WTC11 (cell line): Measurements from ENCODE around the gene SLC8A1. TPM values are rescaled to one million over a fixed set of nuclear protein-coding genes. Genes with fewer than 3 reads are reported as not detected.
A peak's percentile ranks its signal among the peaks of the same experiment; 100 is the strongest.

Experiments
- ATAC-seq: fragments of 200-7000 bp; cut with Tn5 transposase; 2 replicates; pipeline ENCODE4 v1.10.0; 2021; ENCODE audit warnings: mild to moderate bottlenecking, moderate library complexity
- CTCF ChIA-PET: fragments of 300-600 bp; sonication (Branson Sonifier 250); formaldehyde crosslinking; loops from one replicate; lab custom pipeline; 2021; ENCODE audit warnings: antibody characterized with exemption; lab: Charles Lee
- POLR2A ChIA-PET: fragments of 350-600 bp; sonication (Branson Sonifier 250); formaldehyde crosslinking; loops from one replicate; lab custom pipeline; 2021; ENCODE audit warnings: antibody characterized with exemption; lab: Charles Lee
- DNase-seq: peaks from one replicate; pipeline ENCODE4 v3.0.0; 2021; ENCODE audit warnings: low spot score
- H3K27ac Mint-ChIP-seq: 2 replicates; pipeline ENCODE4 v1.8.0; 2021; ENCODE audit warnings: mixed read lengths
- H3K27me3 Mint-ChIP-seq: 2 replicates; pipeline ENCODE4 v1.8.0; 2021; ENCODE audit warnings: low read depth, mild to moderate bottlenecking, moderate library complexity, mixed read lengths
- H3K36me3 Mint-ChIP-seq: 2 replicates; pipeline ENCODE4 v1.8.0; 2021; ENCODE audit warnings: mixed read lengths
- H3K4me1 Mint-ChIP-seq: 2 replicates; pipeline ENCODE4 v1.8.0; 2022; ENCODE audit warnings: mixed read lengths
- H3K4me3 Mint-ChIP-seq: 2 replicates; pipeline ENCODE4 v1.8.0; 2021; ENCODE audit warnings: mild to moderate bottlenecking, moderate library complexity, mixed read lengths
- H3K9me3 Mint-ChIP-seq: 2 replicates; pipeline ENCODE4 v1.8.0; 2021; ENCODE audit warnings: mixed read lengths
- ATF1 ChIP-seq: sonication (generic); formaldehyde crosslinking; IDR thresholded peaks from 2 replicates; pipeline ENCODE4 v1.8.1; 2023; ENCODE audit warnings: mild to moderate bottlenecking, moderate library complexity, missing genetic modification reagents
- CBFB ChIP-seq: sonication (generic); formaldehyde crosslinking; IDR thresholded peaks from 2 replicates; pipeline ENCODE4 v1.8.1; 2022; ENCODE audit warnings: mild to moderate bottlenecking, low read depth, missing genetic modification reagents
- E2F1 ChIP-seq: sonication (generic); formaldehyde crosslinking; IDR thresholded peaks from 2 replicates; pipeline ENCODE4 v1.8.0; 2022; ENCODE audit warnings: mild to moderate bottlenecking, missing genetic modification reagents
- E2F5 ChIP-seq: sonication (generic); formaldehyde crosslinking; IDR thresholded peaks from 2 replicates; pipeline ENCODE4 v1.8.1; 2022; ENCODE audit warnings: mild to moderate bottlenecking, moderate library complexity, missing genetic modification reagents
- NR1H2 ChIP-seq: sonication (generic); formaldehyde crosslinking; IDR thresholded peaks from 2 replicates; pipeline ENCODE4 v1.9.0; 2021; ENCODE audit warnings: mild to moderate bottlenecking, moderate library complexity, missing genetic modification reagents
- NR2C2 ChIP-seq: sonication (generic); formaldehyde crosslinking; IDR thresholded peaks from 2 replicates; pipeline ENCODE4 v1.8.0; 2022; ENCODE audit warnings: mild to moderate bottlenecking, missing genetic modification reagents
- OVOL2 ChIP-seq: fragments of 250-450 bp; sonication (Bioruptor Pico); IDR thresholded peaks from 2 replicates; pipeline ENCODE4 v1.9.0; 2021; ENCODE audit warnings: mild to moderate bottlenecking, borderline replicate concordance
- SP1 ChIP-seq: sonication (generic); formaldehyde crosslinking; conservative IDR thresholded peaks from 2 replicates; pipeline ENCODE4 v1.8.1; 2022; ENCODE audit warnings: missing genetic modification reagents
- TEAD4 ChIP-seq: sonication (generic); formaldehyde crosslinking; IDR thresholded peaks from 2 replicates; pipeline ENCODE4 v1.8.0; 2022; ENCODE audit warnings: mild to moderate bottlenecking, missing genetic modification reagents
- ZBTB21 ChIP-seq: sonication (generic); formaldehyde crosslinking; IDR thresholded peaks from 2 replicates; pipeline ENCODE4 v1.8.1; 2023; ENCODE audit warnings: mild to moderate bottlenecking, missing genetic modification reagents, borderline replicate concordance
- ZNF138 ChIP-seq: sonication (generic); formaldehyde crosslinking; conservative IDR thresholded peaks from 2 replicates; pipeline ENCODE4 v1.8.1; 2022; ENCODE audit warnings: mild to moderate bottlenecking, moderate library complexity, missing genetic modification reagents
- ZNF232 ChIP-seq: sonication (generic); formaldehyde crosslinking; IDR thresholded peaks from 2 replicates; pipeline ENCODE4 v1.8.0; 2022; ENCODE audit warnings: mild to moderate bottlenecking, missing genetic modification reagents
- total RNA-seq: library from RNA; stranded (reverse); gene quantifications from 3 replicates; pipeline ENCODE4 v1.2.3, GENCODE V29; 2021
- TF ChIP-seq, protein P1 (sequence below): fragments of 250-450 bp; sonication (Bioruptor Pico); IDR thresholded peaks from 2 replicates; pipeline ENCODE4 v1.9.0; 2021; ENCODE audit warnings: mild to moderate bottlenecking, borderline replicate concordance
- TF ChIP-seq, protein P2 (sequence below): sonication (generic); formaldehyde crosslinking; IDR thresholded peaks from 2 replicates; pipeline ENCODE4 v1.8.1; 2023; ENCODE audit warnings: mild to moderate bottlenecking, missing genetic modification reagents, borderline replicate concordance
- TF ChIP-seq, protein P3 (sequence below): sonication (generic); formaldehyde crosslinking; IDR thresholded peaks from 2 replicates; pipeline ENCODE4 v1.8.0; 2022; ENCODE audit warnings: mild to moderate bottlenecking, missing genetic modification reagents

SLC8A1 gene
- total RNA-seq, 1 experiment from 2014 or later = 2.6 TPM

DNA sequence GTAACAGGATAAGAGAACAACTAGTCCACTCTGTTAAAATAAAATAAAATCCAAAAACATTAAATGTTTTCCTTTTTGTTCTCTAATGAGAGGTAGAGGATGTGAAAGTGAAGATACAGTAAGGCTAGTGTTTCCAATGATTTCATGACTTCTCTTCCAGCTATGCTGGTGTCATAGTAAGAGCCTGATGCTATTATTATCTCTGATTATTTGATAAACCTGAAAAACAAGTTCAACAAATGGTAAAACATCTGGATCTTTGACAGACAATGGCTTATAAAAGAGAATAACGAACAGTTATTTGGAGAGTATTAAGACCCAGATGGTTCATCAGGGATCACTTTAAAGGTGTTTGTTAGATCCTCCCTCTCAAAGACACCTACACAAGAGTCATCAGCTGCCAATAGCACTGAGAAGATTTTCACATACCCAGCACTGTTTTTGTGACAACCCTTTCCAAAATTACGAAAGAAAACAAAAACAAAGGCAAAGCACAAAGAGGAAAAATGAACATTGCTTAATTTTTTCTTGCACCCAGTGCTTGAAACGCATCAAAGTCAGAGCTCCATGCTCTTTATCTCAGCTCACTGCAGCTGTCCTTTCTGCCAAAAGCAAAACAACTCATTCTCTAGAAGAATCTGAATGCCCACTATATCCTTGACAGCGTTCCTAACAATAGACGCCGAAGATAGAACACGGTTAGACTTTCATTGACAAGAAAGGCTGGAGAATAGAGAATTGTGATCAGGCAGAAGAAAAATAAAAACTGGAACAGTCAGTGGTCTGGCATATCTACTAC, 168.6 kb downstream of the SLC8A1 start (continued):
- TF ChIP-seq, protein P1, sequence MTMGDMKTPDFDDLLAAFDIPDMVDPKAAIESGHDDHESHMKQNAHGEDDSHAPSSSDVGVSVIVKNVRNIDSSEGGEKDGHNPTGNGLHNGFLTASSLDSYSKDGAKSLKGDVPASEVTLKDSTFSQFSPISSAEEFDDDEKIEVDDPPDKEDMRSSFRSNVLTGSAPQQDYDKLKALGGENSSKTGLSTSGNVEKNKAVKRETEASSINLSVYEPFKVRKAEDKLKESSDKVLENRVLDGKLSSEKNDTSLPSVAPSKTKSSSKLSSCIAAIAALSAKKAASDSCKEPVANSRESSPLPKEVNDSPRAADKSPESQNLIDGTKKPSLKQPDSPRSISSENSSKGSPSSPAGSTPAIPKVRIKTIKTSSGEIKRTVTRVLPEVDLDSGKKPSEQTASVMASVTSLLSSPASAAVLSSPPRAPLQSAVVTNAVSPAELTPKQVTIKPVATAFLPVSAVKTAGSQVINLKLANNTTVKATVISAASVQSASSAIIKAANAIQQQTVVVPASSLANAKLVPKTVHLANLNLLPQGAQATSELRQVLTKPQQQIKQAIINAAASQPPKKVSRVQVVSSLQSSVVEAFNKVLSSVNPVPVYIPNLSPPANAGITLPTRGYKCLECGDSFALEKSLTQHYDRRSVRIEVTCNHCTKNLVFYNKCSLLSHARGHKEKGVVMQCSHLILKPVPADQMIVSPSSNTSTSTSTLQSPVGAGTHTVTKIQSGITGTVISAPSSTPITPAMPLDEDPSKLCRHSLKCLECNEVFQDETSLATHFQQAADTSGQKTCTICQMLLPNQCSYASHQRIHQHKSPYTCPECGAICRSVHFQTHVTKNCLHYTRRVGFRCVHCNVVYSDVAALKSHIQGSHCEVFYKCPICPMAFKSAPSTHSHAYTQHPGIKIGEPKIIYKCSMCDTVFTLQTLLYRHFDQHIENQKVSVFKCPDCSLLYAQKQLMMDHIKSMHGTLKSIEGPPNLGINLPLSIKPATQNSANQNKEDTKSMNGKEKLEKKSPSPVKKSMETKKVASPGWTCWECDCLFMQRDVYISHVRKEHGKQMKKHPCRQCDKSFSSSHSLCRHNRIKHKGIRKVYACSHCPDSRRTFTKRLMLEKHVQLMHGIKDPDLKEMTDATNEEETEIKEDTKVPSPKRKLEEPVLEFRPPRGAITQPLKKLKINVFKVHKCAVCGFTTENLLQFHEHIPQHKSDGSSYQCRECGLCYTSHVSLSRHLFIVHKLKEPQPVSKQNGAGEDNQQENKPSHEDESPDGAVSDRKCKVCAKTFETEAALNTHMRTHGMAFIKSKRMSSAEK (CRISPR knock-in tag) = no peak
- TF ChIP-seq, all 79 proteins: peak for 0

DNA sequence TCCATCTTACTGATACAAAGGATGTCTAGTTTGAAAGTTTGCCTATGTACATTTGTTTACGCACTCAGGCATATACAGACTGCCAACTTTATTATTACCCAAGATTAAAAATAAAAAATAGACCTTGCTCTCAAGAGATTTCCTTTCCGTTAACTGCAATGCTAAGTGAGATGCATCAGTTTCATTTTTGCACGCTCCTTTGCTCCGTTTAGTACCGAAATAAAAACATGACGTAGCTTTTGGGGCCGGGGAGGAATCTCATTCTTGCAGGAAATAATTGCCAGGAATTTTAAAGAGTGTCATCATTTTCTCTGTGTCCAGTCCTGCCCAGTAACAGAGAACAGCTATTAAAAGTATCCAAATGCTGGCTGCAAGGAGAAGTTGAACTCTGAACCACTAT, 169.5 kb downstream of the SLC8A1 start:
- H3K4me3 Mint-ChIP-seq = no peak overlapping the region
- no peaks in the 10 kb centered on the region for H3K27me3 Mint-ChIP-seq
- no peak for TF ChIP-seq TEAD4
- no peak for TF ChIP-seq E2F1 (CRISPR knock-in tag)
- TF ChIP-seq CBFB = no peak
- no peak for TF ChIP-seq SP1 (CRISPR knock-in tag)
- TF ChIP-seq NR1H2 (CRISPR knock-in tag) = no peak
- TF ChIP-seq, protein P2, sequence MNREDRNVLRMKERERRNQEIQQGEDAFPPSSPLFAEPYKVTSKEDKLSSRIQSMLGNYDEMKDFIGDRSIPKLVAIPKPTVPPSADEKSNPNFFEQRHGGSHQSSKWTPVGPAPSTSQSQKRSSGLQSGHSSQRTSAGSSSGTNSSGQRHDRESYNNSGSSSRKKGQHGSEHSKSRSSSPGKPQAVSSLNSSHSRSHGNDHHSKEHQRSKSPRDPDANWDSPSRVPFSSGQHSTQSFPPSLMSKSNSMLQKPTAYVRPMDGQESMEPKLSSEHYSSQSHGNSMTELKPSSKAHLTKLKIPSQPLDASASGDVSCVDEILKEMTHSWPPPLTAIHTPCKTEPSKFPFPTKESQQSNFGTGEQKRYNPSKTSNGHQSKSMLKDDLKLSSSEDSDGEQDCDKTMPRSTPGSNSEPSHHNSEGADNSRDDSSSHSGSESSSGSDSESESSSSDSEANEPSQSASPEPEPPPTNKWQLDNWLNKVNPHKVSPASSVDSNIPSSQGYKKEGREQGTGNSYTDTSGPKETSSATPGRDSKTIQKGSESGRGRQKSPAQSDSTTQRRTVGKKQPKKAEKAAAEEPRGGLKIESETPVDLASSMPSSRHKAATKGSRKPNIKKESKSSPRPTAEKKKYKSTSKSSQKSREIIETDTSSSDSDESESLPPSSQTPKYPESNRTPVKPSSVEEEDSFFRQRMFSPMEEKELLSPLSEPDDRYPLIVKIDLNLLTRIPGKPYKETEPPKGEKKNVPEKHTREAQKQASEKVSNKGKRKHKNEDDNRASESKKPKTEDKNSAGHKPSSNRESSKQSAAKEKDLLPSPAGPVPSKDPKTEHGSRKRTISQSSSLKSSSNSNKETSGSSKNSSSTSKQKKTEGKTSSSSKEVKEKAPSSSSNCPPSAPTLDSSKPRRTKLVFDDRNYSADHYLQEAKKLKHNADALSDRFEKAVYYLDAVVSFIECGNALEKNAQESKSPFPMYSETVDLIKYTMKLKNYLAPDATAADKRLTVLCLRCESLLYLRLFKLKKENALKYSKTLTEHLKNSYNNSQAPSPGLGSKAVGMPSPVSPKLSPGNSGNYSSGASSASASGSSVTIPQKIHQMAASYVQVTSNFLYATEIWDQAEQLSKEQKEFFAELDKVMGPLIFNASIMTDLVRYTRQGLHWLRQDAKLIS = no peak
- TF ChIP-seq NR2C2 (CRISPR knock-in tag) = no peak
- TF ChIP-seq ZNF232 = no peak
- no peak for TF ChIP-seq ZNF138 (CRISPR knock-in tag)
- no peaks in the 10 kb centered on the region for H3K36me3 Mint-ChIP-seq
- H3K9me3 Mint-ChIP-seq = no peaks in the 10 kb centered on the region
- no peak overlapping the region for H3K27ac Mint-ChIP-seq
- ATAC-seq = no peak
- H3K4me1 Mint-ChIP-seq = no peaks in the 10 kb centered on the region
- ChIA-PET POLR2A (no interaction called here), CTCF (no interaction called here)
- no peak for DNase-seq

DNA sequence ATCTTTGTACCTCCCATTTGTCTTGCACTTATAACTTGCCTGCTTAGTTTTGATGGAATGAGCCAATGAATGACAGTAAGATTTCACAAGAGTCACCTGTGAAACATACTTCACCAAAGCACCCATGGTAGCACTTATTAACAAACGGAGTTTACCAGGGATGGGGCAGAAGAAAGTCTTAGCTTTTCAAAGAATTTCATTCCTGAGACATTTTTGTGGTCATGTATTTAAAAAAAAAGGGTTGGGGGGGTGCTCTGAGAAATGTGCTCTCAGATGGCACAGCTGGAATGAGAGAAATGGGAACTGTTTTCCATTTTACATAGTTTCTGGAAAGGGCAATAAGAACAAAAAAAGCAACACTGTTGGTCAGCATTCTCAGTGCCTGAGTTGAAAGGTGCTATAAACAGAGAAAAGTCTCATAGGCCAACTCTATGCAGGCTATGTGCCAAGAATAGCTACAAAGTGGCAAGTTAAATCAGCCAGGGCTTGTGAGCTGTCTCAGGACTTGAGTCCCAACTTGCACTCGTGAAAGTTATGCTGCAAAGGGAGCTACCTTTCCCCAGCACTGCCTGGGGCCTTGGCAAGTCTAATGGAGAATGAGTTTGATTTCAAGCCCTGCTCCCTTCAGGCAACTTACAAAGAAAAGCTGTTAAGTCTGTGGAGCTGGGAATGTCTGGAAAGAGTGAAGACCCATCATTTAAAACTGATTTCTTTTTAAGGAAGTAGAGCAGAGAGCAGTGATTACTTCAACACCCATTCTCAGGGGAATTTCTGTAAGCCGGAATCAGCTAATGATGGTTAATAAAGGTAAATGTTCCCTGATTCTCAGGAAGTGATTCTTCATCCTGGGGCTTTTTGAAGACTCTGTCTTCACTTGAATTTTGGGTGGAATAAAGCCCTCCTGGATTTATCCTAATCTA, 170.6 kb downstream of the SLC8A1 start:
- POLR2A ChIA-PET = no interaction called here
- ATAC-seq = 0 out of 2 replicates have a peak, but pooled peaks have one; percentile 16
- TF ChIP-seq E2F5 (CRISPR knock-in tag) (no peak), ATF1 (CRISPR knock-in tag) (no peak), ZBTB21 (CRISPR knock-in tag) (no peak), OVOL2 (CRISPR knock-in tag) (no peak), NR1H2 (CRISPR knock-in tag) (no peak)
- TF ChIP-seq, protein P3, sequence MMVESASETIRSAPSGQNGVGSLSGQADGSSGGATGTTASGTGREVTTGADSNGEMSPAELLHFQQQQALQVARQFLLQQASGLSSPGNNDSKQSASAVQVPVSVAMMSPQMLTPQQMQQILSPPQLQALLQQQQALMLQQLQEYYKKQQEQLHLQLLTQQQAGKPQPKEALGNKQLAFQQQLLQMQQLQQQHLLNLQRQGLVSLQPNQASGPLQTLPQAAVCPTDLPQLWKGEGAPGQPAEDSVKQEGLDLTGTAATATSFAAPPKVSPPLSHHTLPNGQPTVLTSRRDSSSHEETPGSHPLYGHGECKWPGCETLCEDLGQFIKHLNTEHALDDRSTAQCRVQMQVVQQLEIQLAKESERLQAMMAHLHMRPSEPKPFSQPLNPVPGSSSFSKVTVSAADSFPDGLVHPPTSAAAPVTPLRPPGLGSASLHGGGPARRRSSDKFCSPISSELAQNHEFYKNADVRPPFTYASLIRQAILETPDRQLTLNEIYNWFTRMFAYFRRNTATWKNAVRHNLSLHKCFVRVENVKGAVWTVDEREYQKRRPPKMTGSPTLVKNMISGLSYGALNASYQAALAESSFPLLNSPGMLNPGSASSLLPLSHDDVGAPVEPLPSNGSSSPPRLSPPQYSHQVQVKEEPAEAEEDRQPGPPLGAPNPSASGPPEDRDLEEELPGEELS (CRISPR knock-in tag) = no peak

More for the DNA sequence above, 170.6 kb downstream of the SLC8A1 start:
- H3K4me3 Mint-ChIP-seq = no peak overlapping the region
- CTCF ChIA-PET = no interaction called here
- H3K9me3 Mint-ChIP-seq = no peaks in the 10 kb centered on the region
- no peaks in the 10 kb centered on the region for H3K27me3 Mint-ChIP-seq
- no peak overlapping the region; the same call in 1 of the 2 replicates for H3K27ac Mint-ChIP-seq
- no peaks in the 10 kb centered on the region for H3K36me3 Mint-ChIP-seq
- no peaks in the 10 kb centered on the region for H3K4me1 Mint-ChIP-seq
- no peak for DNase-seq
